ENCODE measurements around the gene HOXA4. TPM values are rescaled to one million over a fixed set of nuclear protein-coding genes. Genes with fewer than 3 reads are reported as not detected.

HOXA4 gene
- polyA plus RNA-seq, 3 donors, result 20.1 to 31.6 (median 23.8) TPM

GRCh38 chr7:27091941-27092818, 38.4 kb downstream of the HOXA4 start:
- peak in 3 of 11 donors; percentile 40 to 53 (median 41) for DNase-seq (ENCODE audit: extremely low read depth in 1 of 11, low read depth in 9 of 11, low spot score in 4 of 11)

- DNase-seq (ENCODE audit: extremely low read depth in 1 of 11, low read depth in 9 of 11, low spot score in 4 of 11), result no peak
These were observed 39.5 kb downstream of the HOXA4 start for GRCh38 chr7:27091105-27091504.

- no peak for DNase-seq (ENCODE audit: extremely low read depth in 1 of 11, low read depth in 9 of 11, low spot score in 4 of 11)
These were observed 42.3 kb downstream of the HOXA4 start for GRCh38 chr7:27088002-27088922.

- no peak for DNase-seq (ENCODE audit: extremely low read depth in 1 of 11, low read depth in 9 of 11, low spot score in 4 of 11)
These were observed 46.9 kb downstream of the HOXA4 start for GRCh38 chr7:27083646-27084045.

GRCh38 chr7:27082171-27082570, 48.4 kb downstream of the HOXA4 start:
- DNase-seq (ENCODE audit: extremely low read depth in 1 of 11, low read depth in 9 of 11, low spot score in 4 of 11), result no peak

GRCh38 chr7:27080844-27081436, 49.6 kb downstream of the HOXA4 start:
- no peak for DNase-seq (ENCODE audit: extremely low read depth in 1 of 11, low read depth in 9 of 11, low spot score in 4 of 11)

- no peak for DNase-seq (ENCODE audit: extremely low read depth in 1 of 11, low read depth in 9 of 11, low spot score in 4 of 11)
These were observed 51.2 kb downstream of the HOXA4 start for GRCh38 chr7:27079234-27079975.

- no peak for DNase-seq (ENCODE audit: extremely low read depth in 1 of 11, low read depth in 9 of 11, low spot score in 4 of 11)
These were observed 51.8 kb downstream of the HOXA4 start for GRCh38 chr7:27078616-27079233.

Other genes with a start within 250 kb of the HOXA4 start
- 1 to 10 TPM; 2.5 to 3.4 (median 2.7) TPM for gene HOXA1, start 34.8 kb downstream of the HOXA4 start, polyA plus RNA-seq (ENCODE audit: insufficient read length in 3 of 3)
- 10 to 100 TPM; 10.8 to 11.1 (median 10.8) TPM for gene HOXA2, start 28.1 kb downstream of the HOXA4 start, polyA plus RNA-seq (ENCODE audit: insufficient read length in 3 of 3)
- 10 to 100 TPM; 70.3 to 89.0 (median 71.1) TPM for gene HOXA5, start 12.9 kb upstream of the HOXA4 start, polyA plus RNA-seq (ENCODE audit: insufficient read length in 3 of 3)
- 10 to 100 TPM; 24.6 to 48.9 (median 36.8) TPM for gene HOXA6, start 17.0 kb upstream of the HOXA4 start, polyA plus RNA-seq (ENCODE audit: insufficient read length in 3 of 3)
- gene HOXA3, start 21.8 kb upstream of the HOXA4 start, polyA plus RNA-seq (ENCODE audit: insufficient read length in 3 of 3), result 10 to 100 TPM; 42.4 to 62.7 (median 42.7) TPM
- 10 to 100 TPM; 24.3 to 31.7 (median 31.4) TPM for gene HOXA7, start 25.9 kb upstream of the HOXA4 start, polyA plus RNA-seq (ENCODE audit: insufficient read length in 3 of 3)
- 100 to 1,000 TPM; 107 to 119 (median 118) TPM for gene HOXA9, start 34.8 kb upstream of the HOXA4 start, polyA plus RNA-seq (ENCODE audit: insufficient read length in 3 of 3)
- 100 to 1,000 TPM; 140 to 148 (median 145) TPM for gene HOXA10, start 43.6 kb upstream of the HOXA4 start, polyA plus RNA-seq (ENCODE audit: insufficient read length in 3 of 3)
- 10 to 100 TPM; 35.9 to 44.0 (median 37.0) TPM for gene HOXA11, start 54.5 kb upstream of the HOXA4 start, polyA plus RNA-seq (ENCODE audit: insufficient read length in 3 of 3)
- gene HOXA13, start 69.3 kb upstream of the HOXA4 start, polyA plus RNA-seq (ENCODE audit: insufficient read length in 3 of 3), result under 1 TPM in 1 of 3 donors, not detected in 2; 0.01 TPM
- under 1 TPM in 2 of 3 donors, not detected in 1; 0.09 to 0.11 TPM for gene EVX1, start 112.0 kb upstream of the HOXA4 start, polyA plus RNA-seq (ENCODE audit: insufficient read length in 3 of 3)

Data from renal cortex interstitium (tissue), 11 donors.